ENCODE data around the gene SPP1.

Gene SPP1

GRCh38 chr4:87982036-87982435, 6.5 kb downstream of the SPP1 start:
- no peak for TF ChIP-seq CTCF (IDR thresholded peaks at IDR 0.05; ENCODE audit: borderline replicate concordance, control extremely low read depth, extremely low read depth, insufficient read depth, missing control alignments)
- DNase-seq (ENCODE audit: low spot score) = no peak
- in situ Hi-C loops (cut with MboI; ENCODE audit: low sequenced_read_pairs, unreplicated experiment) = no loop called here

- DNase-seq (ENCODE audit: low spot score) = no peak
- no peak for TF ChIP-seq CTCF (IDR thresholded peaks at IDR 0.05; ENCODE audit: borderline replicate concordance, control extremely low read depth, extremely low read depth, insufficient read depth, missing control alignments)
- in situ Hi-C loops (cut with MboI; ENCODE audit: low sequenced_read_pairs, unreplicated experiment) = no loop called here
Observed at GRCh38 chr4:87982446-87983010, 7.0 kb downstream of the SPP1 start.

GRCh38 chr4:87983996-87984395, 8.5 kb downstream of the SPP1 start:
- in situ Hi-C loops (cut with MboI; ENCODE audit: low sequenced_read_pairs, unreplicated experiment) = no loop called here
- no peak for TF ChIP-seq CTCF (IDR thresholded peaks at IDR 0.05; ENCODE audit: borderline replicate concordance, control extremely low read depth, extremely low read depth, insufficient read depth, missing control alignments)

GRCh38 chr4:87985097-87985886, 9.8 kb downstream of the SPP1 start:
- TF ChIP-seq CTCF (IDR thresholded peaks at IDR 0.05; ENCODE audit: borderline replicate concordance, control extremely low read depth, extremely low read depth, insufficient read depth, missing control alignments) = peak; percentile 50
- DNase-seq (ENCODE audit: low spot score) = no peak
- in situ Hi-C loops (cut with MboI; ENCODE audit: low sequenced_read_pairs, unreplicated experiment) = no loop called here

More at GRCh38 chr4:87983996-87984395, 8.5 kb downstream of the SPP1 start:
- no peak for DNase-seq (ENCODE audit: low spot score)

- in situ Hi-C loops (cut with MboI; ENCODE audit: low sequenced_read_pairs, unreplicated experiment) = no loop called here
- no peak for DNase-seq (ENCODE audit: low spot score)
- TF ChIP-seq CTCF (IDR thresholded peaks at IDR 0.05; ENCODE audit: borderline replicate concordance, control extremely low read depth, extremely low read depth, insufficient read depth, missing control alignments) = no peak
Observed at GRCh38 chr4:87985887-87986200, 10.3 kb downstream of the SPP1 start.

GRCh38 chr4:87986508-87986907, 11.0 kb downstream of the SPP1 start:
- TF ChIP-seq CTCF (IDR thresholded peaks at IDR 0.05; ENCODE audit: borderline replicate concordance, control extremely low read depth, extremely low read depth, insufficient read depth, missing control alignments) = no peak
- no peak for DNase-seq (ENCODE audit: low spot score)
- in situ Hi-C loops (cut with MboI; ENCODE audit: low sequenced_read_pairs, unreplicated experiment) = no loop called here

Data from GM13976 (cell line).